GM19328 (cell line): ENCODE measurements around the gene SH2D2A.
"Not testable (repeated sequence)": the region's sequence is repeated elsewhere in the genome, so short reads cannot be mapped to it uniquely, and the experiment has no call there.

ENCODE experiments used
- ATAC-seq: cut with Tn5 transposase; IDR thresholded peaks from one replicate; pipeline ENCODE4 v1.9.1; 2021; ENCODE audit warnings: mild to moderate bottlenecking, moderate library complexity; ENCODE audit not compliant: unreplicated experiment

Gene SH2D2A

GRCh38 chr1:156775799-156776198 lies 40.8 kb downstream of the SH2D2A start:
- no peak for ATAC-seq

- ATAC-seq, result no peak
Observed at GRCh38 chr1:156773607-156774006, 43.0 kb downstream of the SH2D2A start.

- no peak for ATAC-seq
Observed at GRCh38 chr1:156772728-156773497, 43.7 kb downstream of the SH2D2A start.

- ATAC-seq, result no peak
Observed at GRCh38 chr1:156772222-156772621, 44.4 kb downstream of the SH2D2A start.

GRCh38 chr1:156768610-156769295 lies 47.9 kb downstream of the SH2D2A start:
- no peak for ATAC-seq

GRCh38 chr1:156767879-156768604 lies 48.6 kb downstream of the SH2D2A start:
- ATAC-seq, result no peak

GRCh38 chr1:156767101-156767878 lies 49.4 kb downstream of the SH2D2A start, which contains the start of gene PRCC:
TSS of gene PRCC (plus strand) at chr1:156767535. CDS start at chr1:156767772, 237 bp downstream.
- ATAC-seq, result peak; percentile 89

- ATAC-seq, result peak; percentile 9
Observed at GRCh38 chr1:156766298-156767100, 50.1 kb downstream of the SH2D2A start.

- ATAC-seq, result no peak
Observed at GRCh38 chr1:156765666-156766065, 51.0 kb downstream of the SH2D2A start.

GRCh38 chr1:156765136-156765535 lies 51.5 kb downstream of the SH2D2A start:
- ATAC-seq, result not testable (repeated sequence)

- ATAC-seq, result no peak
Observed at GRCh38 chr1:156760796-156761104, 55.9 kb downstream of the SH2D2A start.

- no peak for ATAC-seq
Observed at GRCh38 chr1:156760092-156760795, 56.4 kb downstream of the SH2D2A start.

GRCh38 chr1:156757572-156758253 lies 58.9 kb downstream of the SH2D2A start:
- ATAC-seq, result not testable (repeated sequence)

- ATAC-seq, result no peak
Observed at GRCh38 chr1:156756355-156756754, 60.3 kb downstream of the SH2D2A start.
